Activated effector memory CD4-positive, alpha-beta T cell treated with anti-CD3 and anti-CD28 coated beads, Interleukin-2, amount 50 U/mL, for 16 hours (primary cell): ENCODE measurements around the gene BFSP1.

Source experiments
- DNase-seq: peaks from one replicate; pipeline ENCODE4 v3.0.0-alpha.2; 2020

The BFSP1 gene

DNA sequence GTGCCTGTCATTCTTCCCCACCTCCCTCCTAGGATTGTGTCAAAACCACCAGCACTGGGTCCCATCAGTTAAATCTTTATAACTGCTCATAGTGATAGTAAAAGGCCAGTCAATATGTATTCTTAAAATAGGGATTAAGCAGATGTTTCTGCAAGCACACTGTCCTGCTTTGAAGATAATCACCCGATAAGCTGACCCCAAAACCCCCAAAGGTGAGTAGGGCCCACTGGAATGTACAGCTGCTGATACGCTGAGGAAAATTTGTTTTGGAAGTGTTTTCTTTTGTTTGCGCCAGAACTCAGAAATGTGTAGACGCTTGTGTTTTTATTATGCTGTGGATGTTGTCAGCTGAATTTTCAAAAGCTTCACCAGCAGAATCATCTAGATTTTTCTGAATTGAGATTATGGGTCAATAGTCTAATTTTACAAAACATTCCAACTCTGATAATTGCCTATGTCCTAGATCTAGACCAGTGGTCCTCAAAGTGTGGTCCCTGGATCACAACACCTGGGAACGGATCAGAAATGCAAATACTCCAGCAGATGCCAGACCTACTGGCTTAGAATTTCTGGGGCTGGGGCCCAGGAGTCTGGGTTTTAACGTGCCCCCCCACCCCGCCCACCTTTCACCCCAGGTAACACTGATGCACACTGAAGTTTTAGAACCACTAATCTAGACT, 11.4 kb downstream of the BFSP1 start:
- DNase-seq, result no peak

DNA sequence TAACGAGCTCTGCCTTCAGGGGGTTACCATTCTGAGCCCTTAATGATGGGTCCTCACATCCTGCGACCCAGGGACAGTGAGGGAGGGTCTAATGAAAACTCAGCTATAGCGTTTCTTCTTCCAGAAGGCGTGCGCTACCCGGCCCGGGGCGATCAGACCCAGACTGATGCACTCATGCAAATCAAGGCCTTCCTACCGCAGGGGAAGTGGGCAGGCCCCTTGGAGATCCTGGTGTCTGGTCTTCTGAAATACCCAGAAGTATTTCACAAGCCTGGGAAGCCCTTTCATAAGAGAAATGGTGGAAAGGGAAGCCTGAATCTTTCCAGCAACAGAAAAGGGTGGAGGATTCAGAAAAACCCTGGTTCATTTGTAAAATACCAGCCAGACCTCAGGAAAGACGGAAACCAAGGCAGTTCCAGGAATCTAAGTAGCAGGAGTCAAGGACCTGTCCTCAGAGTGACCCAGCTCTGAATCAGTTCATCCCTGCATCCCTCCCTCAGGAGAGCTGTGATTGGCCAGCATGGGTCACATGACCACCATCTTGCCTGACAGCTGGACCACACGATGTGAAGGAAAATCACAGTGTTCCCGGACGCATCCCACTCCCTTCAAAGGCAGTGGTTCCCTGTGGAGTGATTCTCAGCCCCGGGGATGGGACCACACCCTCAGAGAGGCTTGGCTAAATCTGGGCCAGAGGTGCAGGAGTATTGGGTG, 12.7 kb downstream of the BFSP1 start:
- DNase-seq, result no peak

- no peak for DNase-seq
Measured at GRCh38 chr20:17515053-17515452, 16.1 kb downstream of the BFSP1 start.

DNA sequence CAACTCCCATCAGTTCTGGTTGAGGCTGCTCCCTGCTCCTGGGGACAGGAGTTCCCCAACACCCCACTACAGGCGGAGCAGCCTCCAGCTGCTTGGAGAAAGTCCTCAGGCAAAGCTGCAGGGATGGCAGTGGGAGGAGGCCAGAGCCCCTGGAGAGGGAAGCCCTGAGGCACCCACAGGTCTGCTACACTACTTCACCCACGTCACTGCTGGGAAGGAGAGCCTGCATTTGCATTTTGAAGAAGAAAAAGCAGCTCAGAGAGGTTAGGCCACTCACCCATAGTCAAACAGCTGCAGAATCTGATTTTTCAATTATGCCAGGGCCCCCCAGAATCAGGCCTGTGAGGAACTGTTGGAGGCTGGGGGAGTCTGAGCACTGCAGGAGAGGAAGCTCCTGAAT, 17.2 kb downstream of the BFSP1 start:
- DNase-seq, result peak; percentile 45

GRCh38 chr20:17511401-17511800, 19.8 kb downstream of the BFSP1 start:
- DNase-seq, result no peak

- peak; percentile 34 for DNase-seq
Measured at GRCh38 chr20:17510548-17510947, 20.6 kb downstream of the BFSP1 start.

DNA sequence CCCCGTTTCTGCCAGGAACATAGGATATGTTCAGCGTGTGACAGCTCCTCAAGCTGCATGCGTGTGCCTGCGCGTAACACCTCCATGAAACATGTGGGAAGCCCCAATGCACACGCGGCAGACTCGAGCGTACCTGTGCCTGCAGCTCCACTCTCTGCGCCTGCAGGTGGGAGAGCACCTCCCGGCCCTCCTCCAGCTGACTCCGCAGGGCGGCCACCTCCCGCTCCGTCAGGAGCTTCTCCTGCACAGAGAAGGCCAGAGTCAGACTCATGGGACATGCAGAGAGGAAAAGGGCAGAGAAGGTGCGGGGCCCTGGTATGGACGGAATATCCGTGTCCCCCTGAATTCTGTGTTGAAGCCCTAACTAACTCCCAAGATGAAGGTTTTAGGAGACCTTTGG, 22.4 kb downstream of the BFSP1 start:
- peak; percentile 50 for DNase-seq

DNA sequence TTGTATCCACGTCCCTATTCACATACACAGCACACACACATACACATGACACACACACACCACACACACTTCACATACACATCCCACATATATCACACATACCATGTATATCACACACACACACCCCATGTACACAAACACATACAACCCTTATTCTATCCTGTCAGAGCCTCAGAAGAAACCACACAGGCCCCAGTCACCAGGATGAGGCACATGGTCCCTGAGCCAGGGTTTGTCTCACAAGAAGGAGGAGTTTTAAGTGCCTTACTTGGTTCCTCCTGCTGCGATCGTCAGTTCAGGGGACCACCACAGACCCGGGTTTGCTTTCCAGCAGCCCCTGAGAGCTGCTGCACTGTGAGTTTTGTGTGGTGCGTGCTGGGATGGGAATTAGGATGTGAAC, 23.6 kb downstream of the BFSP1 start:
- peak; percentile 46 for DNase-seq

DNA sequence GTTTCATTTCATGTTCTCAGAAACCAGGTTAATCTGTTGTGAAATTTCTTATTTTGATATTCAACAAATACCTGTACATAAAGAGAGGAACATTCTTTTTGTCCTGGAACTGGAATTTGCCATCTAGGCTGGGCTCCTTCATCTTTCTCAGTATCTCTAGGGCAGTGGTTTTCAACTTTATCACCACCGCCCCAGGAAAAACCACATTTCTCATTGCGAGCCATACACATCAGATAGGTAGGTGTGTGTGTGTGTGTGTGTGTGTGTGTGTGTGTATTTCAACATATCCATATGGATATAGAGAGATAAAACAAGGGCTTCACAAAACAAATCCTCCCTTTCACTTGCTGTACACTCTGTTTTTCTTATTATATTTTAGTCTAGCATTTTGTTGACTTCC, 24.1 kb downstream of the BFSP1 start:
- DNase-seq, result no peak

DNA sequence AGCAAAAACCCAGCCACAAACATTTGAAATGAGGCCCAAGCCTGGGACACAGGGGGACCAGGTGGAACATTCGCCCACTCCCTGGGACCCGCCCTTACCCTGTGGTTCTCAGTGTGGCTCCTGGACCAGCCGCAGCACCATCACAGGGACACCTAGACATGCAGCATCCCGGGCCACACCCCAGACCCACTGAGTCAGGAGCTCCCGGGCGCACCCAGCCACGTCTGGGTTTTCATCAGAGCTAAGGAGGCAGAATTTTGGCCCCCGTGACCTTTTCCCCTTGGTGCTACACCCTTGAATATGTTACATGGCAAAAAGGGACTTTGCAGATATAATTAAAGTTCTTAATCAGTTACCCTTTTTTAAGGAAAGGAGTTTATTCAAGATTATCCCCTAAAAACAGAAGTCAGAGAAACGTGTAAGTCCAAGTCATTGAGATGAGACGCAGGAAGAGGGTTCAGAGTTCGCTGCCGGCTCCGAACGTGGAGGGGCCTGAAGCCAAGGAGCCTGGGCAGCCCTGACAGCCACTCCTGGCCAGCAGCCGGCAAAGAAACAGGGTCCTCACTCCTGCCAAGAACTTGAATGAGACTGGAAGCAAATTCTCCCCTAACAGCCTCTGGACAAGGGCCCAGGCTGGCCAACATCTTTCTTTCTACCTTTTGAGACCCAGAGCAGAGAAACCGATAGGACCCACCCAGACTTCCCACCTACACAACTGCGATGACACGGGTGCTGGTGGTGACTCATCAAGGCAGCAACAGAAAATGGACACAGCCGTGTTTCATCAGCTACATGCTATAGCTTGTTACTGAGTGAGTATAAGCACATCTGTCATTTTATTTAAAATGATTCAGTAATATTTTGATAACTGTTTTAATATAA, 25.3 kb downstream of the BFSP1 start:
- peak; percentile 86 for DNase-seq

- DNase-seq, result peak; percentile 78
Measured at GRCh38 chr20:17504898-17505635, 26.1 kb downstream of the BFSP1 start.

- peak; percentile 64 for DNase-seq
Measured at GRCh38 chr20:17504066-17504897, 26.9 kb downstream of the BFSP1 start.

GRCh38 chr20:17503301-17504065, 27.7 kb downstream of the BFSP1 start:
- peak; percentile 46 for DNase-seq

- DNase-seq, result no peak
Measured at GRCh38 chr20:17502105-17502504, 29.1 kb downstream of the BFSP1 start.

DNA sequence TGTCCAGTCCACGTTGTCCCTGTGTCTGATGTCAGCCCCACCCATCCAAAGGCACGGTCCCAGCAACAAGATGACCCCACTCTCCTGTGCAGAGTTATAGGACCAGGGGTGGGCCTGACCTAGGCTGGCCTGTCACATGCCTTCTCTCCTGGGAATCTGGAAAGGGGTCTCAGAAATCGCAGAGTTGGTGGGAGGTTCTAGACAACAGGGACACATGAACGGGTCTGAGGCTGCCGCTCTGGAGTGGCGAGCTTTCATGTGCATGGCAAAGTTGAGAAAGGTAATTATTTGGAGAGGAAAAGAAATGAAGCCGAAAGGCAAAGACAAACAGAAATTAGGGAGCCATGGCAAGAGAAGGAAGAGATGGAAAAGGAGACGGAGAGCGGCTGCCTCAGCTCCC, 29.5 kb downstream of the BFSP1 start:
- peak; percentile 42 for DNase-seq

- peak; percentile 46 for DNase-seq
Measured at GRCh38 chr20:17500826-17501225, 30.4 kb downstream of the BFSP1 start.

DNA sequence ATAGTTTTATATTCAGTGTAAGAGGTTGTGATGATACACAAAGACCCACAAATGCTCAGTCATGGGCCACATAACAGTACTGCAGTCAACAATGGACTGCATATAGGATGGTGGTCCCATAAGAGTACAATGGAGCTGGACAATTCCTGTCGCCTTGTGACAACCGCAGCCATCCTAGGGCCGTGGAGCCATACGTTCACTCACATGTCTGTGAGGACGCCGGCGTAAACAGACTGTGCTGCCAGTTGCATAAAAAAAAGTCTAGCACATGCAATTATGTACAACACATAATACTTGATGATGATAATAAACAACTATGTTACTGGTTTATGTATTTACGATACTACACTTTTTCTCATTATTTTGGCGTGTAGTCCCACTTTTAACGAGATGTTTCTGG, 30.9 kb downstream of the BFSP1 start:
- no peak for DNase-seq

- no peak for DNase-seq
Measured at GRCh38 chr20:17499041-17499440, 32.1 kb downstream of the BFSP1 start.

GRCh38 chr20:17498641-17499040, 32.5 kb downstream of the BFSP1 start:
- no peak for DNase-seq

GRCh38 chr20:17497821-17498580, 33.2 kb downstream of the BFSP1 start:
- peak; percentile 37 for DNase-seq
